Measurements from ENCODE around the gene SOX18.
A peak's percentile ranks its signal among the peaks of the same experiment; 100 is the strongest.
"Not testable (repeated sequence)": the region's sequence is repeated elsewhere in the genome, so short reads cannot be mapped to it uniquely, and the experiment has no call there.

Gene SOX18

DNA sequence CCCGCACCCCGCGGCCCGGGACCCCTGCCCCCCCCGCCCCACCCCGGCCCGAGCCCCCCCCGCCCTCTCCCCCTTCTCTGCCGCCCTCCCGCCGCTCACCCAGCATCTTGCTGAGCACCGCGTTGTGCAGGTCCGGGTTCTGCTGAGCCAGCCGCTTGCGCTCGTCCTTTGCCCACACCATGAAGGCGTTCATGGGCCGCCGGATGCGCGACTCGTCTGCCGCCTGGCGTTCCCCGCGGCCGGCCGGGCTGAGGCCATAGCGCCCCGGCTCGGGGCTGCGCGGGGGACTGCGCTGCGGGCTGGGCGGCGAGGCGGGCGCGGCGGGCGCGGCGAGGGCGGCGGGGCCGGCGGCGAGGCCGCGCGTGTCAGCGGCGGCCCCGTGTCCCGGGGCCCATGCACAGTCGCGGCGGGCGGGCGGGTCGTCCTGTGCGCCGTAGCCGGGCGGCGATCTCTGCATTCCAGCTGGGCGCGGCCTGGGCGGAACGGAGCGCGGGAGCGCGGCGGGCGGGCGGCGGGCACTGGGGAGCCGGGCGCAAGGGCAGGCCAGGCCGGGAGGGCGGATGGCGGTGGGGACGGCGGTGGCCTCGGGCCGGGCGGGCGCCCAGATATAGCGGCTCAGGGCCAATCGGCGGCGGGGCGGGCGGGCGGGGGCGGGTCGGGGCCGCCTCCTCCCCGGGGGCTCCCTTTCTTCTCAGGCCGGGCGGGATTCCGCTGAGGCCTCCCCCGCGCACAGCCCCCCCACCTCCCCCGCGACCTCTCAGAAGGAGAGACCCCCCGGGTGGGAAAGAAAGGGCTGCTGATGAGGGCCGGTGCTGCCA lies at the start of gene SOX18:
SOX18 (minus strand) TSS at position 580 of the 818 bp plus-strand sequence; CDS start at position 457, 123 bp downstream.
- DNase-seq, result no peak

DNA sequence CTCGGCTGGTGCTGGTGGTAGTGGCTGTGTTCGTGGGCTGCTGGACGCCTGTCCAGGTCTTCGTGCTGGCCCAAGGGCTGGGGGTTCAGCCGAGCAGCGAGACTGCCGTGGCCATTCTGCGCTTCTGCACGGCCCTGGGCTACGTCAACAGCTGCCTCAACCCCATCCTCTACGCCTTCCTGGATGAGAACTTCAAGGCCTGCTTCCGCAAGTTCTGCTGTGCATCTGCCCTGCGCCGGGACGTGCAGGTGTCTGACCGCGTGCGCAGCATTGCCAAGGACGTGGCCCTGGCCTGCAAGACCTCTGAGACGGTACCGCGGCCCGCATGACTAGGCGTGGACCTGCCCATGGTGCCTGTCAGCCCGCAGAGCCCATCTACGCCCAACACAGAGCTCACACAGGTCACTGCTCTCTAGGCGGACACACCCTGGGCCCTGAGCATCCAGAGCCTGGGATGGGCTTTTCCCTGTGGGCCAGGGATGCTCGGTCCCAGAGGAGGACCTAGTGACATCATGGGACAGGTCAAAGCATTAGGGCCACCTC lies 49.1 kb upstream of the SOX18 start:
- no peak for DNase-seq

DNA sequence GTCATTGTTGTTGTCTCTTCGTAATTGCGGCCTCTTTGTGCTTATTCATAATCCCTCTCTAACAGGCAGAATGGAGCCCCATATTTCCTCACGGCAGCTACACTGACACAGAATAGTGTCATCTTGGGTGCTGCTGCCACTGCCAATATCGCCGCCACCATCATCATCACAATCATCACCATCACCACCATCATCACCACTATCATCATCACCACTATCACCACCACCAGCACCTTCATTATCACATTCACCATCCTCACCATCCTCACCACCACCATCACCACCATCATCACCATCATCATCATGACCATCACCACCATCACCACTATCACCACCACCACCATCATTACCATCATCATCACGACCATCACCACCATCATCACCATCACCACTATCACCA lies 47.1 kb upstream of the SOX18 start:
- no peak for DNase-seq

DNA sequence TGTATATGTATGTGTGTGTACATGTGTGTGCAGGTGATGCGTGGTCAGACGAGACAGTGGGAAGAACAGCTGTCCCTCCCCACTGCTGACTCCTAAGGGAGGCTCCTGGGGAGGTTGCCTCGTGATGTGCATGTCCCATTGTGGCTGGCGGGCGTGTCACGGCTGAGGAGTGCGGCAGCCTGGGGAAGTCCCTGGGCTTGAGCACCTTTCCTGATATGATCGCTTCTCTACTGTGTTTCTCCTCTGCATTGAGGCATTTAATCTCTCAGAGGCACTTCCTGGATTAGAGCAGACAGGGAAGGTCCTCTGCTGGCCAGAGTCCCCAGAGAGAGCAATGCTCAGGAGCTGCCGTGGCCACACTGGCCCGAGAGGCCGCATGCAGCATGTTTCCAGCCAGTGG lies 46.5 kb upstream of the SOX18 start:
- DNase-seq, result no peak

DNA sequence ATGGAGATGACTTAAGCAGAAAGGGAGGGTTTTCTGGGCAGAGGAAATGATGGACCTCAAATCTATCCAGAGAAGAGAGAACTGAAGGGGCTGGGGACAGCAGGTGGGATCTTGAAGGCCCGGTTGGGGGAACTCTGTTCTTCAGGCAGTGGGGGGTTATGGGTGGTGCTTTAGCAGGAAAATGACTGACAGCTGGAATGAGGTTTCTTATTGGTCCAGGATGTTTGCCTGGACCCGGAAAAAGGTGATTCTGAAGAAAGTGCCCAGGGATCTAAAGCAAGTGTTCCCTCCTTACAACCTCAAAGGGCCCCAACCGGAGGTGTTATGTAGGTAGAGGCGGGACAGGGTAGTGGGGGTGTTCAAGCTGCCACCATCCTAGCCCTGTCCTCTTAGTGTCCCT lies 46.0 kb upstream of the SOX18 start:
- DNase-seq, result no peak

DNA sequence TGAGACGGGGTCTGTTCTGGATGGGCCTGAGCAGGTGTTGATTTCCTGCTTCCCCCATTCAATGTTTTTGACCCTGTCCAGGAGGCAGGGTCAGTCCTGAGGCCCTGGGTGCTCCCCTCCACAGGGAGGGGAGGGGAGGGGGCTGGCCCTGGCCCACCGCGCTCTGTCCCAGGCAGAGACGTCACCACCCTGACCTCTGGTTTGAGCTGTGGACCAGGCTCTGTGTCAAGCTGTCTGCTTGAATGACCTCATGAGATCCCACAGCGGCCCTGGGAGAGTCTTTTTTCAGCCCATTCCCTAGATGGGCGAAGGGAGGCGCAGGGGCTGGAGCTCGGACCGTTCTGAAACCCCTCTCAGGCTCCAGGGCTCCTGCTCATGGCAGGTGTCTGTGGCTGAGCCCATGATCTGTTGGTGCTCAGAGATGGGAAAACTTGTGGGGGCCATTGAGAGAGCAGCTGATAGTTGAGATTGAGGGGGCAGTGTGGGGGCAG lies 43.6 kb upstream of the SOX18 start:
- no peak for DNase-seq

DNA sequence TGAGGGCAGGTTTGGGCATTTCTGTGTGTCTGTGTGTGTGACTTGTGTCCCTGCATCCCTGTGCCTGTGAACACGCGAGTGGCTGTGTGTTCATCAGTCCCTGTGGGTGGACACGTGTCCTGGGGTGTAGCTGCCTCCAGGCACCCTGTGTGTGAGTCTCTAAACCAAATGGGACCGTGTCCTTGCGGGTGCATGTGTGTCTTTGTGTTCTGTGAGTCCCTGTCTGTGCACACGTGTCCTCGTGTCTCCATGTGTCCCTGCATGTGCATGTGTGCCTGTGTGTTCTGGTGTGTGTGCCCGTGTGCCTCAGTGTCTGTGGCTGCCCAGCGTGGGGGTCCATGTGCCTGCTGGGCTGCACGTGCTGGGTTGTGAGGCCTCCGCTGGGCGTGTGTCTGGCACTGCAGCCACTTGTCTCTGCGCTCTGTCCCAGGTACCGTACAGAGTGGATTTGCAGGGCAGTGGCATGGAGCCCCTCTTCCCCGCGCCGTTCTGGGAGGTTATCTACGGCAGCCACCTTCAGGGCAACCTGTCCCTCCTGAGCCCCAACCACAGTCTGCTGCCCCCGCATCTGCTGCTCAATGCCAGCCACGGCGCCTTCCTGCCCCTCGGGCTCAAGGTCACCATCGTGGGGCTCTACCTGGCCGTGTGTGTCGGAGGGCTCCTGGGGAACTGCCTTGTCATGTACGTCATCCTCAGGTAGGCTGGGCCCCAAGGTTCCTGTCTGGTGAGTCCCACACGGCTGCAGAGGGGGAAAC lies 43.0 kb upstream of the SOX18 start:
- DNase-seq, result no peak

DNA sequence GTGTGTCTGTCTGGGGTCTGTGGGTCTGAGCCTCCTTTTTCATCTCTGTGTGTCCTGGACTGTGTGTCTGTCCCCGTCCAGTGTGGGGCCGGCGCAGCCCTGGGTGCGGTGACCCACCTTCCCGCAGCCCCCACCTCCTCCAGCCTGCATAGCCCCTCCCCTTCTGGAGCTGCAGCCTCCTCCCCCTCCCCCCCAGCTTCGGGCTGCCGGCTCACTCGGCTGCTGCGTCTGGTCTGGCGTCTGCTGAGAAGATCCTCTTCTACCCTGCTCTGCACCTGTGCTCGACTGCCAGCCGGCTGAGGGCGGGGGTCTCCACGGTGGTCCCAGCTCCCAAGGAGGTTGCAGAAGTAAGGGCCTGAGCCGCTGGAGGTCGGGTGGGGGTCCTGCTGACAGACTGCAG lies 42.3 kb upstream of the SOX18 start:
- no peak for DNase-seq

DNA sequence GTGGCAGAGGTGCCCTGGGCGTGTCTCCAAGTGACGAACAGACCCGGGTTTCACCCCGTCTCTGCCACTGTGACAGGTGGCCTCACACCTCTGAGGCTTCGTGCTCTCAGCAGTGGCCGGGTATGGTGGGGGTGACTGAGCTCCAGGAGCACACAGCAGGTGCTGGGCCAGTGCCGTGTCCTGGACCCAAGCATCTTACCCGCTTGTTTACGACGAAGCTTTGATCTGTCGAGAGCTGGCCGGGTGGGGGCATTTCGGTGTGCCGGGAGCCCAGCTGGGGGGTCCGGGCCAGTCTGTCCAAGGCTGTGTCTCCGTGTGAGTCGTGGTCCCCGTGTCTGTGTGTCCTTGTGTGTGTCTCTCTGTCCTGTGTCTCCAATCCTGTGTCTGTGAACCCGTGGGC lies 41.9 kb upstream of the SOX18 start:
- DNase-seq, result no peak

DNA sequence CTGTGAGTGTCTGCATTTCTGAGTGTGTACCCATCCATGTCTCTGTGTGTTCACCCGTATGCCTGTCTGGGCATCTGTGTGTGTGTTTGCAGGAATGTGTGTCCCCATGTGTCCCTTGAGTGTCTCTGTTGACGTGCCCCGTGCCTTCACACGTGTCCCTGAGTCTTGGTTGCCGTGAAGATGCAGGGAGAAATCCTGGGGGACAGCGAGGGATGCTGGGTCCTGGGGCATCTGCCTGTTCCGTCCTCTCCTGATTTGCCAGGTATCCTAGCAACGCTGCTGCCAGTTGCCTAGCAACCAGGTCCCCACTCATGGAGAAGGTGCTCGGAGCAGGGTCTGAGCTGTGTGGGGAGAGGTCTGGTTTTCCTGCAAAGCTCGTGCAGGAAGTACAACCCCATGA lies 40.7 kb upstream of the SOX18 start:
- no peak for DNase-seq

DNA sequence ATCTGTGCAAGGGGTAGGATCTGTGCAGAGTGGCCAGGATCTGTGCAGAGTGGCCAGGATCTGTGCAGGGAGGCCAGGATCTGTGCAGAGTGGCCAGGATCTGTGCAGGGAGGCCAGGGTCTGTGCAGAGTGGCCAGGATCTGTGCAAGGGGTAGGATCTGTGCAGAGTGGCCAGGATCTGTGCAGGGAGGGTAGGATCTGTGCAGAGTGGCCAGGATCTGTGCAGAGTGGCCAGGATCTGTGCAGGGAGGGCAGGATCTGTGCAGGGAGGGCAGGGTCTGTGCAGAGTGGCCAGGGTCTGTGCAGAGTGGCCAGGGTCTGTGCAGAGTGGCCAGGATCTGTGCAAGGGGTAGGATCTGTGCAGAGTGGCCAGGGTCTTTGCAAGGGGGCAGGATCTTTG lies 39.1 kb upstream of the SOX18 start:
- not testable (repeated sequence) for DNase-seq

DNA sequence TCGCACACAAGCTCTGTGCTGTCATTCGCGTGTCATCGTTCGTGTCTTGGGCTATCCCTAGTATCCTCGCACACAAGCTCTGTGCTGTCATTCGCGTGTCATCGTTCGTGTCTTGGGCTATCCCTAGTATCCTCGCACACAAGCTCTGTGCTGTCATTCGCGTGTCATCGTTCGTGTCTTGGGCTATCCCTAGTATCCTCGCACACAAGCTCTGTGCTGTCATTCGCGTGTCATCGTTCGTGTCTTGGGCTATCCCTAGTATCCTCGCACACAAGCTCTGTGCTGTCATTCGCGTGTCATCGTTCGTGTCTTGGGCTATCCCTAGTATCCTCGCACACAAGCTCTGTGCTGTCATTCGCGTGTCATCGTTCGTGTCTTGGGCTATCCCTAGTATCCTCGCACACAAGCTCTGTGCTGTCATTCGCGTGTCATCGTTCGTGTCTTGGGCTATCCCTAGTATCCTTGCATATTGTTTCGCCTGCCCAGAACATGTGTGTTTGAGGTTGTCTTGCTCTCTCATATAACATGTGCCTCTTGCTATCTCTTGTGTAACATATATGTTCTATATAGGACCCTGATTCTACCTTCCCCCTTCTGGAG lies 37.9 kb upstream of the SOX18 start:
- not testable (repeated sequence) for DNase-seq

DNA sequence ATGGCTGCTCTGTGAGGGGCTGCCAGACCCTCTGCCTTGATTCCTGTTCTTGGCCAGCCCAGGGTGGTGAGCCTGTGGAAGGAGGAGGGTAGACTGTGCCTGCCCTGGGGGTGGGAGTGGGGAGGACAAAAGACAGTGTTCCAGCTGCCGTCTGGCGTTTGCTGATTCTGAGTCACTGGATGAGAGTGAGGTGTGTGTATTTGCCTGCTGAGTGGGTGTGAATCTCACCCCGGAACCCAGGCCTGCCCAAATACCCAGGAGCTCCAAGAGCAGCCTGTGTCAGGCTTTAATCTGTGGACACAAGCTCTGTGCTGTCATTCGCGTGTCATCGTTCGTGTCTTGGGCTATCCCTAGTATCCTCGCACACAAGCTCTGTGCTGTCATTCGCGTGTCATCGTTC lies 37.4 kb upstream of the SOX18 start:
- DNase-seq, result no peak

DNA sequence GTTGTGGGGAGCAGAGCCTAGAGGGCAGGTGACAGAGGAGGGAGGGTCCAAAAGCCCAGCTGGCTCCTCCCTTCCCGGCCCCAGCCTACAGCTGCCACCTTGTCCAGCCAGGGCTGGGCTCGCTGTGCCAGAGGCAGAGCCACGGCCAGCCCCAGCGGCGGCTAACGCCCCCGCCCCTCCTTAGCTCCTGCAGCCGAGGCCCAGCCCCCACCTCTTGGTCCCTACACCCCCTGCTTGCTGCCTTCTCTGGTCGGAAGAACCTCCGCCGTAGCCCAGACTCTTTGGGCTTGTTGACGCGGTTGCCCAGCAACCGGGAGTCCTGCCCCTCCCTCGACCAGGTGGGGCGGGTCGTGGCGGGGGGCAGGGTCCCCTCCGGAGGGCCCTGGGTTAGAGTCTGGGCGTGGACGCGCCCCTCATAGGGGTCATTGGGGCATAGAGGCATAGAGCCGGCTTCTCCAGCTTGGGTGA lies 35.3 kb upstream of the SOX18 start:
- DNase-seq, result no peak

DNA sequence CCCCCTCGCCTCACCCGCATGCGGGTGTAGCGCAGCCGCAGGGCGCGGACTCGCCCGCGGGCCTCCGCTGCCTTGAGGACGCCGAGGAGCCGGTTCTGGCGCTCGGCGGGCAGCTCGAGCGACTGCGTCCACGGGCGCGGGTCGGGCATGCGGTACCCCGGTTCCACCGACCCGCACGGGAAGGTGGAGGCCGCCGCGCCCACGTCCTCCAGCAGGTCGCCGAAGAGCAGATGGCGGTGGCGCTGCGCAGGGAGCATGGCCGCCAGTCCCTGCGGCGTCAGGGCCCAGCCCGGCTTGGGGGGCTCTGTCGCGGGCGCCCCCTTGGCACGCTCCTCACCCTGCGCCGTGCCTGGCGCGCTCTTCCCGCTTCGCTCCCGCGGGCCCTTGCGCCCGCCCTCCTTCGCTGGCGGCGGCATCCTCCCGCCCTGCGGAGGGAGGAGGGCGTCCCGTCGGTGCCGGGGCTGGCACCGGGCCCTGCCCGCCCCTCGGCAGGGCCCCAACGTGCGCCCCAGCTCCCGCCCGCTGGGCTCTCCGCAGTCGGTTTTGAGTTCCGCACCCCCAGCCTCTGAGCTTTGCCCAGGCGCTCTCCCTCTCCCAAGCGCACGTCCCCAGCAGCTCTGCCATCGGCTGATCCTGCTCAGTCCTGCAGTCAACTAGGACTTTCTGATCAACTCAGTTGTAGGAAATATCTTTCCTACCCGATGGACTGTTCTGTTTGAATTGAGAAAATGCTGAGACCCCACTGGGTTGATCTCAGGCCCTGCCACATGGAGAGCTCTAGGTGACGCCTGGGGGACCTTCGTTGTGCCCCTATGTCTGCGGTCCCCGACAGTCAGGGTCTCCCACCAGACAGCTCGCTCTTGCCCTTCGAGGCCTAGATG lies 34.6 kb upstream of the SOX18 start, which contains the start of gene LKAAEAR1:
LKAAEAR1 (minus strand) TSS at position 595 of the 881 bp plus-strand sequence; CDS start at position 416, 179 bp downstream.
- no peak for DNase-seq

DNA sequence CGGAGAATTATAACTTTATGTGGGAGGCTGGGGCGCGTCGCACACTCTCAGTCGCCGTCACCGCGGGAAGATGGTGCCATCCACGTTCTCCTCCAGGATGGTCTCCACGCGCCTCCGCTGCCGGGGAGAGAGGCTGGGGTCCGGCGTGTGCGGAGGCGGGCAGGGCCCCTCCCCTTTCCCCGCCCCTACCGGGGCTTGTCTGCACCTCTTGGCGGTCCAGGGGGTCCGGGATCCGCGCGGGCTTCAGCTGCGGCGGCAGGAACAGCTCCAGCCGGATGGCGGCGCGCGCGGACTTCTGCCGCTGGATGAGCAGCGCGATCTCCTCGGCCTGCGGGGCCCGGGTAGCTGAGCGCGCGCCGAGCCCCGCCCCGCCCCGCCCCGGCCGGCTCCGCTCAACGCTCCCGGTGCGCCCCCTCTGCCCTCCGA lies 34.0 kb upstream of the SOX18 start:
- DNase-seq, result peak; percentile 38

DNA sequence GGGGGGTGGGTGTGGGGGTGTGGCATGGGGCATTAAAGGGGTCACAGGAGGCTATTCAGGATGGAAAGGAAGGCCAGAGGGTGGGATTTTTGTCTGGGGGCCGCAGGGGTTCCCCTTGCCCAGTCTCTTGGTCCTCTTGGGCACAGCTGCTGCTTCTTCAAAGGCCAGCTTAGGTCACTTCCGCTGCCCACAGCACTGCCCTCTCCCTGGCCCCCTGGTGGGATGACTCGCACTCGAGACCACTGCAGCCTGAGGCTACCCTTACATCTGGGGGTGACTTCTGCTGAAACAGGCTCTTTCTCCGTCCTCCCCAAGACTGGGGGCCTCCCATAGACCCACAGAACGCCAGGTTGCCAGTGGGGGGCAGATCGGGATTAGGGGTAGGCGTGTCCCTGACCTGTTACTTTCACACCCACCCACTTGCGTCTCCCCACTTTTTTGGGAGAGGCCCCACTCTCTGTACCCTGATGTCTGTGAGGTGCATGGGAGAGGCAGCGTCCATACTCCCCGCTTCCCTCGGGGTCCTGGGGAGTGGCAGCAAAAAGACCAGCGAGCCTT lies 33.5 kb upstream of the SOX18 start:
- no peak for DNase-seq

DNA sequence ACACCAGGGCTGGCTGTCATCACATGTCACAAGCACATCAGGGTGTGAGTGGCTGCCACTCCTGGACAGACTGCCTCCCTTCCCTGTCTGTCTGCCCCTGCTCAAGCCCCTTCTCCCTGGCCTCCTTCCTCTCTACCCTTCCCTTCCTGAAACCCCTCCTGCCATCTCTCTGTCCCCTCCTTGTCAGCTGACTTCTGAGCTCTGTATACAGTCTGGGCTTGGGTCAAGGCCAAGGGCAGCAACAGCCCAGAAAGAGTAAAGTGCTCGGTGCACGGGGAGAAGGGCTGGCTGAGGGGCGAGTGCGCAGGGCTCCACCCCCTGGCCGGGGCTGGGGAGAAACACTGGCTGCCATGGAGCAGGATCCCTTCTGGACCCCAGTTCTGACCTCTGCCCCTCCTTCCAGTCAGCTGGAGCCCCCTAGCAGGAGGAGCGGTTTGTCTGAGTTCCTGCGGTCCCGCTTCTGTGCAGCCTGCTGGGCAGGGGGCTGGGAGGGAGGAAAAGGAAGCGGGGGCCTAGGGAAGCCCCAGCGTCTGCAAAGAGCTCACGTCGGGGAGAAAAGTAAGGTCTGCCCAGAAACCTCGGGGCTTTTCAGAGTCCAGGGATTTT lies 32.8 kb upstream of the SOX18 start:
- no peak for DNase-seq

DNA sequence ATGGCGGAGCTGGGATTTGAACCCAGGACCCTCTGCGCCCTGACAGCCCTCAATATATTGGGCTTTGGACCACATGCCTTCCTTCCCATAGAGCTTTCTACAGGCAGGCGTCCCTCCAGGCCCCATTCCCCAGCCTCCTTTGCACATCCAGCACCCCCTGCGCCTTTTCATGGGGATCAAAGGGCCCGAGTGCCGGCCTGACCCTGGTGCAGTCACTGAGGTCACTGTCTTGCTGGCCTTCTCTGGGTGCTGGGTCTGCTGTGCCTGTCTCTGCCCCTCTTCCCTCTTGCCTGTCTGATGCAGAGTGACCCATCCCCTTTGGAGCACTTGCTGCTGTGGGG lies 32.2 kb upstream of the SOX18 start:
- no peak for DNase-seq

DNA sequence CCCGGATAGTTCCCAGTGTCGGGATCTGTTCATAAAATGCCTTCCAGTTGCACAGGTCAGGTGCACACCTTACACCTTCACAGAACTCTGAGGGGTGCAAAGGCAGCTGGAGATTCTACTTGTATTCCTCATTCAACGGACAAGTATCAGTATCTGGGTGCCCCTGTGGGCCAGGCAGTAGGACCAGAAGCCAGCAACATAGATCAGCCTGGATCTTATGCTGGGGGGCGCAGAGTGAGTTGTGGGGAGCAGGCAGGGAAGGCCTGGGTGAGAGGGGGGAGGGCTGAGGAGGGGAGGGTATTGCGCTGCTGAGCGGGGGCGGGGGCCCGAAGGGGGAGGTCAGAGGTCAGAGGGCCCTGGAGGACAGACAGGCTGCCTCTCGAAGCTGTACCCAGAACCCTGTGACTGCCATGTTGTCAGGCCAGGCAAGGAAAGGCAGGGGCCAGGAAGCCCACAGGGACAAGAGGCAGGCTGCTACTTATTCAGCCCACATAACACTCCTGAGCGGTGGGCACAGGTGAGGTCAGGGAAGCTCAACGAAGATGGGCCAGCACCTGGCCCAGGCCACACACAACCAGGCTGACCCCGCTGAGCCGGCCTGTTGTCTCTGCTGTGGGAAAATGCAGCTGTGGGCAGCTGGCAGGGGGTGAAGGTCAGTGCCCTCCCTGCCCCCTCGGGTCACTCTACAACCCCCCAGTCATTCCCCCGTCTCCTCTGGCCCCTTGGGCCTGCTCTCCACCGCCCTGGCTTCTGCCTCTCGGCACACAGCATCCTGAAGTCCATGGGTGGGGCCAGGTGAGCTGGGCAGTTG lies 31.6 kb upstream of the SOX18 start:
- no peak for DNase-seq
